IPS-18c (cell line): ENCODE data around the gene TXNRD3.

Source experiments
- H3K4me3 ChIP-seq: 2 replicates; pipeline ENCODE4 v1.7.0; 2013; ENCODE audit warnings: low read depth, mild to moderate bottlenecking, low read length, moderate library complexity; ENCODE audit not compliant: insufficient read depth
- H3K9me3 ChIP-seq: one replicate; pipeline ENCODE4 v1.6.1; 2013; ENCODE audit warnings: mild to moderate bottlenecking, low read length, moderate library complexity; ENCODE audit not compliant: control insufficient read depth, insufficient read depth

TXNRD3 gene

DNA sequence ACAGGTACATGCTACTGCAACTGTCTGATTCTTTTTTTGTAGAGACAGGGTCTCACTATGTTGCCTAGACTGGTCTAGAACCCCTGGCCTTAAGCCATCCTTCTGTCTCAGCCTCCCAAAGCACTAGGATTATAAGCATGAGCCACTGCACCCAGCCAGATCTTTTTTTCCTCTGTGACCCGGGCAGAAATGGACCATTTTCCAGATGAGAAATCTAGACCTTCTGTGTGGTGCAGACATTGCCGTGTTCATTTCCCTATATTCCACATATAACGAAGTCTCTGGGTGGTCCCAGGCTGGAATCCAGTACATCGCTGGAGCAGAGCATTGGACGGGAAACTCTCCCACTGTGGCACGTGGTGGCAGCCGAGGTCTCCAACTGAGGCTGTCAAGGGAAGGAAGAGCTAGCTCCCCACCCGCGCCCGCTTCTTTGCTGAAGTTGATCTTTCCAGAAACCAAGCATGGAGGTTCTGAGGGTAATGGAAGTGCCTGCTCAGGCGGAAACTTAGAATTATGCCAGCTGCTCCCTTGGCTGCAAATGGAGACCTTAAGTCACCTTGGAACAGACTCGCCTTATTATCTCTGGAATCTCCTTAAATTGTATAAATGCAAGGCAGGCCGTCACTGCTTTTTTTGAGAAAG is 23.1 kb upstream of the TXNRD3 start:
- H3K9me3 ChIP-seq = no peaks in the 10 kb centered on the region
- H3K4me3 ChIP-seq = no peak overlapping the region

GRCh38 chr3:126676919-126677705 is 22.2 kb upstream of the TXNRD3 start:
- Histone ChIP-seq H3K4me3 (no peak overlapping the region), H3K9me3 (no peaks in the 10 kb centered on the region)

GRCh38 chr3:126672741-126673140 is 17.8 kb upstream of the TXNRD3 start:
- H3K9me3 ChIP-seq = no peaks in the 10 kb centered on the region
- no peak overlapping the region for H3K4me3 ChIP-seq

DNA sequence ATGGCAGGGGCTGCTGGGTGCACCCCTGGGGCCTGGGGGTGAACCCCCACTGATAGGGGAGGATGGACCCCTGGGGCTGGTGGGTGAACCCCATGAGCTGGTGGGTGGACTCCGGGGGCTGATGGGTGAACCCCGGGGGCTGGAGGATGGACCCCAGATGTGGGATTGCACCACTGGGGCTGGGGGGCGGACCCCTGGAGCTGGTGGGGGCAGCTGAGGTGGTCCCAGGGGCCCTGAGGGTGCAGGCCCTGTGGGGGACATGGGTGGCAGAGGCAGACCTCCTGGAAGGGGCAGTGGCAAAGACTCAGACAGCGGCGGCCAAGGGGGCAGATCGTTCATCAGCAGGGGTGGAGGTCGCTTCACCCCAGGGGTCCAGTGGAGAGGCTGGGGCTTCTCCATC is 17.4 kb upstream of the TXNRD3 start:
- H3K4me3 ChIP-seq = no peak overlapping the region

GRCh38 chr3:126671521-126671920 is 16.6 kb upstream of the TXNRD3 start:
- no peaks in the 10 kb centered on the region for H3K9me3 ChIP-seq
- no peak overlapping the region for H3K4me3 ChIP-seq

More for the DNA sequence above, 17.4 kb upstream of the TXNRD3 start:
- H3K9me3 ChIP-seq = no peaks in the 10 kb centered on the region

GRCh38 chr3:126668450-126669401 is 13.8 kb upstream of the TXNRD3 start:
- H3K9me3 ChIP-seq = no peaks in the 10 kb centered on the region
- H3K4me3 ChIP-seq = no peak overlapping the region

DNA sequence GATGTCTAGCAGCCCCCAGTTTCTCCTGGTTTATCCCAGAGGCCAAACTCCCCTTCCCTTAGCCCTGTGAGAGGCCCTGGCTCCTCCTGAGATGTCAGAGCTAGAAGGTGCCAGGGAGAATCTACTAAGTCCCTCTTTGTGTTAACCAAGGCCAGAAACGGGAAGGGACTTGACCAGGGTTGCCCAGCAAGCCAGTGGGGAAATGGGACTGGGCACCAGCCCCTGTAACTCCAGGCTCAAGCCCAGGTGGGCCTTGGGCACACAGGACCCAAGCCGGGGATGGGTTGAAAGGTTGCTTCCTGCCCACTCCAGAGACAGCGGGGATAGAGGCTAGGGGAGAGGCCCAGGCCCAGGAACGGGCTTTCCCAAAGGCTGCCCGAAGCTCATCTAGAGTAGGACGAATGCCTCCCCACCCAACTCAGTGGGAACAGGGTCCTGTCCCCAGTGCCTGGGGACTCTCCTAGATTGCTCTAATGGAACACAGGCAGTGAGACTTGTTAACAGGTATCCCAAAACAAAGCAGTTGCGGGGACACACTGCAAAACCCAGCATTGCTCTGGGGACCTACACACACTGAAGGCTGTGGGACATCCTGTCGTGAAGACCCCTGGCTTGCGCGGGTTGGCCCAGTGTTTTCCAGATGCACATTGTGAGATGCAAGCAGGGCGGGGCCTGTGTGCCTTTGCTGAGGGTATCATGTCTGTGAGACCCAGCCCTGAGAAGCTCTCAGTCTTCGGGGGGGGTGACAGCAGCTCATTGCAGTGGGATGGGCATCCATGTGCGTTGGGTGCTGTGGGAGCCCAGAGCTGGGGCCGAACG is 12.9 kb upstream of the TXNRD3 start:
- Histone ChIP-seq H3K9me3 (no peaks in the 10 kb centered on the region), H3K4me3 (no peak overlapping the region)

DNA sequence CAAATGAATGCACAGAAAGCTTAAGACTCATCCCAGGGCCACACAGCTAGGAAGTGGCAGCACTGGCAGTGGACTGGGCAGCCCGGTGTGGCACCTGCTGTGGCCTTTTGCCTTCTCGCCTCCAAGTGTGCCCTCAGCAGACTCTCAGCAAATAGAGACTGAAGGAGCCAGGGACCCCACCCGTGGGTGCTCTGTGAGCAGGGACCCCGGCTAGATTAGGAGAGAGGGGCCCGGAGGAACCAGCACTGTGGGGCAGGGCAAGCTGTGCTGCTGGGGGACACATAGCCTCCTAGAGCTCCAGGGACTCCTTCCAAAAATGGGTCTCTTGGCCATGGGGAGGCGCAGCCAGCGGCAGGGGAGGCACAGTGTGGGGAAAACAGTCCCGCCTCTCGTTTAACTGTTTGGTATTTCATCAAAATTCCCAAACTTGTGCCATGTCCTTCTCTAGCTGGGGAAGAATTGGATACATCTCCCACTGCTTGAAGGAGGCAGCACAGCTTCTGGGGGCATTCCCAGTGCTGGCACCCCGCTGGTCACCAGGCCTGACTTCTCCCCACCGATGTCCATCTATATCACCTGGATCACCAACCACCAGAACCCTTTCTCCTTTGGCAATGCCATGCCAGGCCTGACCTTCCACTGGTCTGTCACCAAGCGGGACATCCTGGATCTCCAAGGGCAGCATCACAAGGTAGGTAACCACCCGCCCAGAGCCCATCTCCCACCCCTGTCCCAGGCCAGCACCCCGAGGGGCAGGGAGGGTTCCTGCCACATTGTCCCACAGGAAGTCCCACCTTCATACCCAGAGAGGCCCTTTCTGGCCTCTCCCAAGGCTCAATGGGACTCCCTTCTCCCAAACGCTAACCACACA is 12.0 kb upstream of the TXNRD3 start:
- H3K4me3 ChIP-seq = no peak overlapping the region

GRCh38 chr3:126665959-126666657 is 11.2 kb upstream of the TXNRD3 start:
- Histone ChIP-seq H3K9me3 (no peaks in the 10 kb centered on the region), H3K4me3 (no peak overlapping the region)

More for the DNA sequence above, 12.0 kb upstream of the TXNRD3 start:
- H3K9me3 ChIP-seq = no peaks in the 10 kb centered on the region

GRCh38 chr3:126665221-126665936 is 10.5 kb upstream of the TXNRD3 start:
- Histone ChIP-seq H3K9me3 (no peaks in the 10 kb centered on the region), H3K4me3 (no peak overlapping the region)

GRCh38 chr3:126664591-126665214 is 9.8 kb upstream of the TXNRD3 start:
- Histone ChIP-seq H3K9me3 (no peaks in the 10 kb centered on the region), H3K4me3 (no peak overlapping the region)

GRCh38 chr3:126663750-126664149 is 8.8 kb upstream of the TXNRD3 start:
- Histone ChIP-seq H3K4me3 (no peak overlapping the region), H3K9me3 (peaks cover 1% of the 10 kb centered on the region)

DNA sequence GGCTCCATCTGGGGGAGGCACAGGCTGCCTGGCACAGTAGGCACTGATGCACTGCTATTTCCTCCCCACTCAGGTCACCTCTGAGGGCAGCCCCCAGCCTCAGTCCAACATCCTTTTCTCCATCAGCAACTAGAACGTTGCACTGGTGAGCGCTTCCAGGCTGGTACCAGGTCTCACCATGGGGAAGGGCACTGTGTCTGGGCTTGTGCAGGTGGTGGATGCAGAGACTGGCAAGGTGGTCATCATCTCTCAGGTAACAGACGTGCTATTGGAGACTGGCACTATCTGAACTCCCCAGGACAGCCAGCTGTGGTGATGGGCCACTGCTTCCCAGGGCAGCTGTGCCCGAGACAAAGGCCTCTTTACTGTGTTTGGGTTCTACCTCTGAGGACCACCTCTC is 8.3 kb upstream of the TXNRD3 start:
- no peak overlapping the region for H3K4me3 ChIP-seq
- peaks cover 3% of the 10 kb centered on the region for H3K9me3 ChIP-seq

DNA sequence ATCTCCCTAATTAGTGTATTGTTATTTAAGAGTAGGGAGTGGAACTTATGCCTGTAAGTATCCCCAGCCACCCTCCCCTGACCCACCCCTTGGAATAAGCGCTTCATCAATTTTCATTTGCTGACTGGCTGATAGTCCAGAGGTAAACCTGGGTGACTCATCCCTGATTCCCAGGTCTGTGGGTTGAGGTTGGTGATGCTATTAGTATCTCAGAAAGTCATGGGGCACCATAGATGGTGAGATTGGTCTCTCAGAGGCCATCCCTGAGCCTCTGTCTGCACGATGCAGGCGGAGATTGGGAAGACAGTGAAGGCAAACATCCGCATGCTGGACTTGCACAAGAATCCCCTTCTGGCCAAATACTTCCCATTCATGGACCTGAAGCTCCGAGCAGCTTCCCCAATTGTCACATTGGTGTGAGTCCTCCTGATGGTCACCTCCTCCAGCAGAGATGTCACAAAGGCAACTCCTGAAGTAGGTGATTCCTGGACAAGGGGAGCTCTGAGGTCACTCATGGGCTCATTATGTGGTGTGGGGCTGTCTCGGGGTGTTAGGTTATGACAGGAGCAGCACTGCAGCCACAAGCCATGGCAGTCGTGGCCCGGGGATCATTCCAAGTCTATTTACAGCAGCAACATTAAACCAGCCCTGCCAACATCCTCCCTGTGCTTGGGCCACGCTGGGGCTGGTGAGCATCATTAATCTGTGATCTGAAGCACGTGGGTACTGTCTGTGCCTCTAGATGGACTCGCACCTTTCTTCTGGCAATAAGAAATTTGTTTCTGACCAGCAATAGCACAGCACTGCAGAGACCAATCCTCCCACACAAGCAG is 6.8 kb upstream of the TXNRD3 start:
- peaks cover 3% of the 10 kb centered on the region for H3K9me3 ChIP-seq
- H3K4me3 ChIP-seq = no peak overlapping the region
